ENCODE measurements around the gene IL17REL. TPM values are rescaled to one million over a fixed set of nuclear protein-coding genes. Genes with fewer than 3 reads are reported as not detected.

IL17REL gene
- total RNA-seq, 3 donors from 2014 or later = 0.09 to 0.43 TPM; not detected in 1

DNA sequence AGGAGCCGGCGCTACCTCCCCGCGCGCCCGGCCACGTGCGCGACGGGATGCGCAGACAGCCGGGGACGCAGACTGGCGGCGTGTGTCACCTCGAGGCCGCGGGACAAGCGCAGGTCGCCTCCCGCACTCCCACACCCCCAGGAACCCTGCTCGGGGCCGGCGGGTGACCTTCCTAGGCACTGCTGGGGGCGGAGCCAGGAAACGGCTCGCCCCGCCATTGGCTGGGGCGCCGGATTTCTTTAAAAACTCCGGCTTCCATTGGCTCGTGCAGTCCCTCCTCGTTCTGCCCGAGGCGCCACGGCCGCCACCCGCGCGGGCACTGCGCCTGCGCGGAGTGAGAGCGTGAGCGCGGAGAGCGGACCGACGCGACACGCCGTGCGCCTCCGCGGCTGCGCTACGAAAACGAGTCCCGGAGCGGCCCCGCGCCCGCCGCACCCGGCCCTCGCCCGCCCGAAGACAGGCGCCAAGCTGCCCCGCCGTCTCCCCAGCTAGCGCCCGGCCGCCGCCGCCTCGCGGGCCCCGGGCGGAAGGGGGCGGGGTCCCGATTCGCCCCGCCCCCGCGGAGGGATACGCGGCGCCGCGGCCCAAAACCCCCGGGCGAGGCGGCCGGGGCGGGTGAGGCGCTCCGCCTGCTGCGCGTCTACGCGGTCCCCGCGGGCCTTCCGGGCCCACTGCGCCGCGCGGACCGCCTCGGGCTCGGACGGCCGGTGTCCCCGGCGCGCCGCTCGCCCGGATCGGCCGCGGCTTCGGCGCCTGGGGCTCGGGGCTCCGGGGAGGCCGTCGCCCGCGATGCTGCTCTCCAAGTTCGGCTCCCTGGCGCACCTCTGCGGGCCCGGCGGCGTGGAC is 52.2 kb downstream of the IL17REL start, which contains the start of gene PIM3:
TSS of gene PIM3 (plus strand) at position 614 of the 846 bp plus-strand sequence. CDS start at position 790, 176 bp downstream.
- intact Hi-C loops (cut with DNase I, micrococcal nuclease) = no loop called here
- TF ChIP-seq, protein P1, sequence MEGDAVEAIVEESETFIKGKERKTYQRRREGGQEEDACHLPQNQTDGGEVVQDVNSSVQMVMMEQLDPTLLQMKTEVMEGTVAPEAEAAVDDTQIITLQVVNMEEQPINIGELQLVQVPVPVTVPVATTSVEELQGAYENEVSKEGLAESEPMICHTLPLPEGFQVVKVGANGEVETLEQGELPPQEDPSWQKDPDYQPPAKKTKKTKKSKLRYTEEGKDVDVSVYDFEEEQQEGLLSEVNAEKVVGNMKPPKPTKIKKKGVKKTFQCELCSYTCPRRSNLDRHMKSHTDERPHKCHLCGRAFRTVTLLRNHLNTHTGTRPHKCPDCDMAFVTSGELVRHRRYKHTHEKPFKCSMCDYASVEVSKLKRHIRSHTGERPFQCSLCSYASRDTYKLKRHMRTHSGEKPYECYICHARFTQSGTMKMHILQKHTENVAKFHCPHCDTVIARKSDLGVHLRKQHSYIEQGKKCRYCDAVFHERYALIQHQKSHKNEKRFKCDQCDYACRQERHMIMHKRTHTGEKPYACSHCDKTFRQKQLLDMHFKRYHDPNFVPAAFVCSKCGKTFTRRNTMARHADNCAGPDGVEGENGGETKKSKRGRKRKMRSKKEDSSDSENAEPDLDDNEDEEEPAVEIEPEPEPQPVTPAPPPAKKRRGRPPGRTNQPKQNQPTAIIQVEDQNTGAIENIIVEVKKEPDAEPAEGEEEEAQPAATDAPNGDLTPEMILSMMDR (IDR thresholded peaks at IDR 0.05) = no peak
- Histone ChIP-seq H3K4me3 (peak within 1 kb of the TSS; percentile 78), H3K4me1 (ENCODE audit: low read depth) (peaks cover 27% of the 10 kb centered on the region), H3K36me3 (ENCODE audit: low read depth) (peaks cover 5% of the 10 kb centered on the region), H3K9me3 (no peaks in the 10 kb centered on the region)
- DNase-seq = peak; percentile 93 to 96 (median 96)
- ATAC-seq = peak; percentile 79

DNA sequence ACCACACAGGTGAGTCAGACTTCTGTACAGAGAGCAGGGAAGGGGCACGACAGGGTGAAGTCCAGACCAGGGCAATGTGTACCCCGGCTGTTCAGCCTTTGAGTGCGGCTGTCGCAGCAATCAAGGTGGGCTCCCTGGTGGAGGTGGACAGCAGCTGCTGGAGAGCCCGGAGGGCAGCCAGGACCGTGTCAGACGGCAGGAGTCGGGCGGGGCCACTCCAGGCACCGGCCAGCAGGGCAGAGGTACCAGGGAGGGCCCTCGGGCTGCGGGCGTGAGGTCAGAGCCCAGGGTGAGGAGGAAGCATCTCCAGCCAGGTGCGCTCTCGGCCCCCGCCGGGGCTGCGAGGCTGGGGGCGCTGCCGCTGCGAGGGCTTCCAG is 52.8 kb downstream of the IL17REL start:
- ATAC-seq (peak; percentile 28), DNase-seq (peak; percentile 73 to 87 (median 84))
- H3K4me3 ChIP-seq = peak overlapping the region; percentile 78
- peaks cover 27% of the 10 kb centered on the region for H3K4me1 ChIP-seq (ENCODE audit: low read depth)
- no peaks in the 10 kb centered on the region for H3K9me3 ChIP-seq
- TF ChIP-seq, protein P1 (IDR thresholded peaks at IDR 0.05) = no peak
- intact Hi-C loops (cut with DNase I, micrococcal nuclease) = no loop called here
- peaks cover 5% of the 10 kb centered on the region for H3K36me3 ChIP-seq (ENCODE audit: low read depth)

DNA sequence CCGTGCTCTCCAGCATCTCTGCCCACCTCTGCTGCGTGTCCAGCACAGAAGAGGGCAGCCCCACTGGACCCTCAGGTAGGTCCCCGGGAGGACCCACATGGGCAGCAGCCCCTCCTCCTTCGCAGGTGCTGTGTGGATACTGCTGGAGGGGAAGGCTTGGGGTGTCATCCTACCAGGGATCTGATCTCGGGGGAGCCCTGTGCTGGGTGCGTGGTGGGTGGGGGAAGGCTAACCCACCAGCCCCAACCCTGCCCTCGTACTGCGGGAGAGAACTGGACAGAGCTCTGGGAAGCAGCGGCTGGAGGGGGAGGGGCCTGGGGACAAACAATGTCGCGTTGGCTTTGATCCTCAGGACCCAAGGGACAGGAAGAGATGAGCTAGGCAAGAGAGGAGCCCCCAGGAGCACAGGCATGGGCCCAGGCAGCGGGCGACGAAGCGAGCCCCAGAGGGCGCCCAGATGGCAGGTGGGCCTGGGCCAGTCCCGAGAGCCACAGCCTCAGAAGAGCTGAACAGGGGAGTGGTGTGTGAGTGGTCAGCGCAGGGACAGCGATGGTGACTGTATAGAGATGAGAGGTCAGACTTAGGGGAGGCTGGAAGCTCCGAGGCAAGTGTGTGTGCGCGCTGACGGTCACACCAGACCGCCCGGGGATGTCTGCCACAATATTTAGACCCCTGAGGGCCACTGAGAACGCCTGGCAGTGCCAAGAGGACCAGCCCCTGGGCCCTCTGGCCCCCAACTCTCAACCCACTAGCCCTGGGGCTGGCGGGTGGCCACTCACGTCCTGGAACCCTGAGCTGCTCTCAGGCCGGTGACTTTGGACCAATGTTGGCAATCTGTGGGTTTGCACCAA is 53.4 kb downstream of the IL17REL start:
- TF ChIP-seq, protein P1 (IDR thresholded peaks at IDR 0.05) = no peak
- no peaks in the 10 kb centered on the region for H3K9me3 ChIP-seq
- ATAC-seq (no peak), DNase-seq (peak in 2 of 3 donors; percentile 57 to 71)
- H3K36me3 ChIP-seq (ENCODE audit: low read depth) = peaks cover 1% of the 10 kb centered on the region
- intact Hi-C loops (cut with DNase I, micrococcal nuclease) = no loop called here
- no peak overlapping the region for H3K4me3 ChIP-seq
- peaks cover 27% of the 10 kb centered on the region for H3K4me1 ChIP-seq (ENCODE audit: low read depth)

DNA sequence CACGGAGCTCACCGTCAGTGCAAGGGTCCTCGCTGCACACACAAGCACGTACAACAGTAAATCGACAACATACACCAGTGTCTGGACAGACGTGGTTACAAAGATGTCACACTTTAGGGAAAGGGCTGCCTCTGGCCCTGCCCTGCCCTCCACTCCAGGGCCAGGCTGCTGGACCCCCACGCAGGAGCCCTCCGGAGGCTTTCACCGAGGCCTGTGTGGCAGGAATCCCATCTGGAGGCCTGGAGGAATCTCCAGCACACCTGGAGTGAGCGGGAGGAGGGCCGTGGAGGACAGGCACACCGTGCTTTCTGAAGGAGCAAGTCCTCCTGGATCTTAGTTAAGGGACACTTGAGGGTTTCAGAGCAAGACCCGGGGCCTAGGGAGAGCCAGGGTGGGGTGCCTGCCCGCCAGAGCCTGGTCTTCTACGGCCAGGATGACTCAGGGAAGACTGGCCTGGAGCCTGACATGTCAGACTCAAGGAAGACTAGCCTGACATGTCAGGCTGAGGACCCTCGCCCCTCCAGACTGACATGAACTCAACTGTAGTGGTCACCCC is 54.1 kb downstream of the IL17REL start:
- H3K36me3 ChIP-seq (ENCODE audit: low read depth) = no peaks in the 10 kb centered on the region
- H3K4me3 ChIP-seq = no peak overlapping the region
- peaks cover 21% of the 10 kb centered on the region for H3K4me1 ChIP-seq (ENCODE audit: low read depth)
- intact Hi-C loops (cut with DNase I, micrococcal nuclease) = no loop called here
- no peak for ATAC-seq
- peak in 2 of 3 donors; percentile 47 to 52 for DNase-seq
- TF ChIP-seq, protein P1 (IDR thresholded peaks at IDR 0.05) = no peak
- no peaks in the 10 kb centered on the region for H3K9me3 ChIP-seq

DNA sequence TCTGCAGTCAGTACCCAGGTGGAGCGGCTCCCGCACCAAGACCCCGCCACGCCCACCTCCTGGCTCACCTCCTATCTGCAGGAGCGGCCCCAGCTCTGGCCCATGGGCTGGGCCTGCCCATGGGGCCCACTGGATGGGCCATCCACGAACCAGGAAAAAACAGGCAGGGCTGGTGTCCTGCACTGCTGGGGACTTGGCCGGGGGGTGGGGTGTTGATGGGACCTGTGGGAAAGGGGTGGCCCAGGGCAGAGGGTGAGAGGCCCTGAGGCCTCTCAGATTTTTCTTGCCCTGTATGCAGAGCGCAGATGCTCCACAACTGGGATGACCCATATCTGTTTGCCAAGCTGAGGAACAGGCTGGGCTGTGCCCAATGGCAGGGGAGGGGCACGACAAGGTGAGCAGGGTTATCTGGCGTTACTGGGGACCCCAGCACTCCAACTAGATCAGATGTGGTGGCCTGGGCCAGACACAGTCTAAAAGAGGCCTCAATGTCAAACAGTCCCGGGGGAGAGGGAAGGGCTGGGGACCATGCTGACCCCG is 54.7 kb downstream of the IL17REL start:
- ATAC-seq = no peak
- peak in 2 of 3 donors; percentile 52 to 73 for DNase-seq
- no peaks in the 10 kb centered on the region for H3K9me3 ChIP-seq
- H3K4me1 ChIP-seq (ENCODE audit: low read depth) = peaks cover 21% of the 10 kb centered on the region
- no peak overlapping the region for H3K4me3 ChIP-seq
- TF ChIP-seq, protein P1 (IDR thresholded peaks at IDR 0.05) = no peak
- intact Hi-C loops (cut with DNase I, micrococcal nuclease) = no loop called here
- no peaks in the 10 kb centered on the region for H3K36me3 ChIP-seq (ENCODE audit: low read depth)
